Esophagus muscularis mucosa (tissue), 4 donors: ENCODE measurements around the gene PRM1. TPM values are rescaled to one million over a fixed set of nuclear protein-coding genes. Genes with fewer than 3 reads are reported as not detected.
"Not testable (repeated sequence)": the region's sequence is repeated elsewhere in the genome, so short reads cannot be mapped to it uniquely, and the experiment has no call there.

ENCODE experiments used
- DNase-seq: peaks from one replicate; pipeline ENCODE4 v3.0.0-alpha.2; 2017; ENCODE audit errors: extremely low spot score
- H3K27ac ChIP-seq, 4 donors: fragments of 200-600 bp; sonication (generic); replicated peaks in 1 of 4; 1 replicate in 3 of 4; 2 replicates in 1 of 4; pipeline ENCODE4 v1.5.1; 2016 to 2019; ENCODE audit warnings: mild to moderate bottlenecking in 1 of 4
- H3K27me3 ChIP-seq, 4 donors: fragments of 200-600 bp; sonication (generic); one replicate each; pipeline versions ENCODE4 v1.5.1 to v1.6.0; 2016 to 2019
- H3K36me3 ChIP-seq, 4 donors: fragments of 200-600 bp; sonication (generic); one replicate each; pipeline ENCODE4 v1.5.1; 2016 to 2019
- H3K4me1 ChIP-seq, 4 donors: fragments of 200-600 bp; sonication (generic); one replicate each; pipeline ENCODE4 v1.5.1; 2016 to 2019
- H3K4me3 ChIP-seq, 4 donors: fragments of 200-600 bp; sonication (generic); 1 replicate in 2 of 4; 2 replicates in 2 of 4; pipeline ENCODE4 v1.5.1; 2016 to 2019; ENCODE audit warnings: mild to moderate bottlenecking in 4 of 4, moderate library complexity in 1 of 4
- H3K9me3 ChIP-seq, 4 donors: fragments of 200-600 bp; sonication (generic); 1 replicate in 3 of 4; 2 replicates in 1 of 4; pipeline ENCODE4 v1.5.1; 2016 to 2019
- CTCF ChIP-seq, 3 experiments: fragments of 200-600 bp in 2 of 3; fragments of 450-650 bp in 1 of 3; sonication (generic) in 2 of 3; IDR thresholded peaks; one replicate each; pipeline ENCODE4 v1.5.1; 2017 to 2019; ENCODE audit warnings: antibody characterized with exemption in 3 of 3, mild to moderate bottlenecking in 2 of 3, moderate library complexity in 1 of 3
- EP300 ChIP-seq: sonication (generic); formaldehyde crosslinking; IDR thresholded peaks from one replicate; pipeline ENCODE4 v1.6.1; 2017; ENCODE audit warnings: antibody characterized with exemption
- POLR2A ChIP-seq: fragments of 450-650 bp; IDR thresholded peaks from one replicate; pipeline ENCODE4 v1.6.1; 2017; ENCODE audit warnings: antibody characterized with exemption, moderate library complexity, mild to moderate bottlenecking, low read depth
- POLR2AphosphoS5 ChIP-seq, 2 donors: sonication (generic); formaldehyde crosslinking; IDR thresholded peaks; one replicate each; pipeline ENCODE4 v1.6.1; 2017; ENCODE audit warnings: antibody characterized with exemption in 2 of 2
- WGBS: methylation state at CpG from one replicate; pipeline ENCODE4 v1.1.5; 2018; 5-methylcytosine and 5-hydroxymethylcytosine counted together
- intact Hi-C: fragments of 100-400 bp; cut with DNase I; formaldehyde crosslinking; loops from one replicate; pipeline ENCODE4 v1.15.1; 2023
- total RNA-seq, 4 donors: library from RNA; depleted of rRNA; stranded (reverse); fragments of >200 nt; gene quantifications; one replicate each; pipeline versions ENCODE4 v1.1.0 to v1.2.1, GENCODE V29; 2016

PRM1 gene
- total RNA-seq, 4 donors from 2014 or later, result not detected

GRCh38 chr16:11300560-11300892, 19.4 kb upstream of the PRM1 start:
- Histone ChIP-seq H3K9me3 (no peaks in the 10 kb centered on the region), H3K4me3 (no peak overlapping the region), H3K27me3 (no peaks in the 10 kb centered on the region), H3K4me1 (peaks cover 13 to 15% (median 14%) of the 10 kb centered on the region in 4 donors), H3K27ac (no peak overlapping the region), H3K36me3 (no peaks in the 10 kb centered on the region)
- TF ChIP-seq POLR2AphosphoS5 (IDR thresholded peaks at IDR 0.05) (no peak), CTCF (IDR thresholded peaks at IDR 0.05) (no peak), EP300 (no peak), POLR2A (no peak)
- intact Hi-C loops, result no loop called here
- 91% methylated on average over 7 of the region's 7 CpGs for WGBS
- no peak for DNase-seq

- 100% methylated on average over 5 of the region's 6 CpGs for WGBS
- intact Hi-C loops, result no loop called here
- no peak for DNase-seq
- Histone ChIP-seq H3K36me3 (no peaks in the 10 kb centered on the region), H3K27me3 (no peaks in the 10 kb centered on the region), H3K9me3 (no peaks in the 10 kb centered on the region), H3K27ac (no peak overlapping the region), H3K4me3 (no peak overlapping the region), H3K4me1 (peaks cover 13 to 15% (median 14%) of the 10 kb centered on the region in 4 donors)
- no peak for TF ChIP-seq POLR2AphosphoS5 (IDR thresholded peaks at IDR 0.05)
- no peak for TF ChIP-seq POLR2A
- TF ChIP-seq EP300, result no peak
- no peak for TF ChIP-seq CTCF (IDR thresholded peaks at IDR 0.05)
Observed at GRCh38 chr16:11299865-11300559, 18.9 kb upstream of the PRM1 start.

GRCh38 chr16:11298950-11299547, 17.9 kb upstream of the PRM1 start:
- H3K4me3 ChIP-seq, intact Hi-C loops: not testable (repeated sequence)

GRCh38 chr16:11298143-11298900, 17.2 kb upstream of the PRM1 start:
- WGBS, result 94% methylated on average over 5 of the region's 5 CpGs
- H3K27ac ChIP-seq, result no peak overlapping the region
- no peaks in the 10 kb centered on the region for H3K9me3 ChIP-seq
- TF ChIP-seq CTCF (IDR thresholded peaks at IDR 0.05), result no peak
- no peak for TF ChIP-seq EP300
- TF ChIP-seq POLR2A, result no peak
- TF ChIP-seq POLR2AphosphoS5 (IDR thresholded peaks at IDR 0.05), result no peak
- no peaks in the 10 kb centered on the region for H3K36me3 ChIP-seq
- H3K4me3 ChIP-seq, result no peak overlapping the region
- H3K27me3 ChIP-seq, result no peaks in the 10 kb centered on the region
- peaks cover 13 to 15% (median 14%) of the 10 kb centered on the region in 4 donors for H3K4me1 ChIP-seq
- no peak for DNase-seq
- intact Hi-C loops, result no loop called here

More at GRCh38 chr16:11298950-11299547, 17.9 kb upstream of the PRM1 start:
- H3K27ac ChIP-seq, H3K27me3 ChIP-seq, H3K9me3 ChIP-seq, DNase-seq, H3K36me3 ChIP-seq: not testable (repeated sequence)
- peaks cover 13 to 15% (median 14%) of the 10 kb centered on the region in 4 donors for H3K4me1 ChIP-seq
- 91% methylated on average over 13 of the region's 13 CpGs for WGBS

- Histone ChIP-seq H3K27me3 (no peaks in the 10 kb centered on the region), H3K9me3 (no peaks in the 10 kb centered on the region), H3K27ac (no peak overlapping the region), H3K4me1 (peaks cover 13 to 15% (median 14%) of the 10 kb centered on the region in 4 donors), H3K36me3 (no peaks in the 10 kb centered on the region), H3K4me3 (peak overlapping the region; percentile 31 to 45 (median 36))
- WGBS, result 14% methylated on average over 19 of the region's 19 CpGs
- TF ChIP-seq POLR2A (no peak), POLR2AphosphoS5 (IDR thresholded peaks at IDR 0.05) (no peak), CTCF (IDR thresholded peaks at IDR 0.05) (no peak), EP300 (no peak)
- intact Hi-C loops, result no loop called here
- DNase-seq, result no peak
Observed at GRCh38 chr16:11297492-11298142, 16.5 kb upstream of the PRM1 start.
